HG03457 (cell line): Measurements from ENCODE around the gene CLTA.

Experiments
- ATAC-seq: cut with Tn5 transposase; IDR thresholded peaks from one replicate; pipeline ENCODE4 v1.9.1; 2021; ENCODE audit warnings: moderate number of reproducible peaks; ENCODE audit not compliant: unreplicated experiment

The CLTA gene

GRCh38 chr9:36187414-36187813 lies 3.3 kb upstream of the CLTA start:
- ATAC-seq, result no peak

DNA sequence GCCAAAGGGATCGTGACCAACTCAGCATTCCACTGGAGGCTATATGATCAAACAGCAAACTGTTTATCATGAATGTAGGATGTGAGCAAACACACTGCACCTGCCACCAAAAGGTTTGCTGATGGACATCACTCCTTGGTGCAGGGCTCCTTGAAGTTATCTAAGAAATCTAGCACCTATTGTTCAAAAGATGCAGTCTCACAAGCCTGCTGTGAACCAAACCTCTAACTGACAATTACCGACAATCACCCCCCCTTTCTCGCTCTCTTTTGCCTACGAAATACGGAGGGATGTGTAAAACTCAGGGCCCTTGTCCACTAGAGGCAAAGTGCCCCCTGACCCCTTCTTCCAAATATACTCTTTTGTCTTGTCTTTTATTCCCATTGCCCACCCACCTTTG lies 2.5 kb upstream of the CLTA start:
- ATAC-seq, result no peak

GRCh38 chr9:36189976-36190375 lies 745 bp upstream of the CLTA start:
- no peak for ATAC-seq

DNA sequence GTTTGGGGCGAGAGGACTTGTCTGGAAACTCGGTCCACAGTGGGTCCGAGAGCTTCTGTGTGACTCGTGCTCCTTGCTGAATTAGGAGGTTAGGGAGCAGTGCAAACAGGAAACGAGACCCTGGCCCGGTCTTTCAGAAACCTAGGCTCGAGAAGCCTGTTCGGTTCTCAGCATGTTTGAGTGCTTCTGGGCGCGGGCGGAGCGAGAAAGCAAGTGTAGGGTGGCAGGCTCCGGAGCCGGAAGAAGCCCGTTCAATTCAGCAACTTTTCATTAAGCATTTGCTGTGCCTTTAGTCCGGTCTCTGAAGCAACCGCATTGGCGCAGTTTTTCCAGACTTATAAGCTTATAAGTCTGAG lies 547 bp downstream of the CLTA start:
- ATAC-seq, result peak; percentile 2

DNA sequence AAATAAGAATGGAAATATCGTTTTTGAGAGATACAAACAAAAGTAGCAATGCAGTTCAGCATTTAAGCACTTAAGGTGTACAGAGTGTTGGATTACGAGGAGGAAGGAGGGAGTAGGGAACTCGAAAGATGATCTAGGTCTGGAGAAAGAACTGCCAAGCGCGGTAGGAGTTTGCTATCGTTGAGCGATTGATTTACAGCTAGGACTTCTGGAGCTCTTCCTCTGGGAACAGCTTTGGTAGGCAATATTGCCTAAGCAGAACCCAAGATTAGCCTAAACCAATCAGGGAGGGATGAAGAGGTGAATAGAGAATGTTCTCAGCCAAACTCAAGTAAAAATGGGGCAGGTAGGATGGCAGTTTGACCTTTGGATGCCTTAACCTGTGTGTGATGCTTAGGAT lies 965 bp downstream of the CLTA start:
- no peak for ATAC-seq

DNA sequence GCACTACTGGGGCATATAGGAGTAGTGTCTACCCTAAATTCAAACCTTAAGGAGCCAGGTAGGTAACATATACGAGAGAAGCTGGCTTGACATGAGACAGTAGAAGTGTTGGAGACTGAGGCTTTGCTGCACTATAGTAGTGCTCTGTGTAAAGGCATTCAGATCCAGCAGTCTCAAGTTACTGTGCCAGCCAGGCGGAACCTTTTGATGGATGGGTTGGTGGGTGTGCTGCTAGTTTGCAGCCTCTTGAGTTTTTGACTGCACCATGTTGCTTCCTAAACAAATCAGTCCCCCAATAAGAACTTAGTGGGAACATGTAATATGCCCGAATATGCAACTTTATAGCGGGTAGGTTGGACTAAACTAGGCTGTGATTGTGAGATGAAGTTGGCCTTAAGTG lies 1.5 kb downstream of the CLTA start:
- no peak for ATAC-seq

DNA sequence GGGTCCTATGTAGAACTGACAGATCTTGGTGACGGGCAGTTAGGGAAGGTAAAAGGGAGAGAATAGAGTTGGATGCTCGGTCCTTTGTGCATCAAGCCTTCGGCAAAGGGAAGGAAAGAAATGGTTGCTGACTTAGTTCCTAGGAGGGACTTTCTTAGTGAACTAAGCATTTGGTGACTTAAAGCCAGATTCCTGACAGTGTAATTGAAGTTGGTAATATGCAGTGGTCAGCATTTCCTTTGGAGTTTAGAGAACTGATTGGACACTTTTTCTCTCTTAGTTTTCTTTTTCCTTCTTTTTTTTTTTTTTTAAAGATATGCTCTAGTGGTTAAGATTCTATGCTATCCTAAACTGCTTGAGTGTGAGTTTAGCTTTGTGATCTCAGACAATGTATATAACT lies 2.3 kb downstream of the CLTA start:
- ATAC-seq, result no peak

- ATAC-seq, result no peak
Observed at GRCh38 chr9:36194326-36195000, 3.7 kb downstream of the CLTA start.

DNA sequence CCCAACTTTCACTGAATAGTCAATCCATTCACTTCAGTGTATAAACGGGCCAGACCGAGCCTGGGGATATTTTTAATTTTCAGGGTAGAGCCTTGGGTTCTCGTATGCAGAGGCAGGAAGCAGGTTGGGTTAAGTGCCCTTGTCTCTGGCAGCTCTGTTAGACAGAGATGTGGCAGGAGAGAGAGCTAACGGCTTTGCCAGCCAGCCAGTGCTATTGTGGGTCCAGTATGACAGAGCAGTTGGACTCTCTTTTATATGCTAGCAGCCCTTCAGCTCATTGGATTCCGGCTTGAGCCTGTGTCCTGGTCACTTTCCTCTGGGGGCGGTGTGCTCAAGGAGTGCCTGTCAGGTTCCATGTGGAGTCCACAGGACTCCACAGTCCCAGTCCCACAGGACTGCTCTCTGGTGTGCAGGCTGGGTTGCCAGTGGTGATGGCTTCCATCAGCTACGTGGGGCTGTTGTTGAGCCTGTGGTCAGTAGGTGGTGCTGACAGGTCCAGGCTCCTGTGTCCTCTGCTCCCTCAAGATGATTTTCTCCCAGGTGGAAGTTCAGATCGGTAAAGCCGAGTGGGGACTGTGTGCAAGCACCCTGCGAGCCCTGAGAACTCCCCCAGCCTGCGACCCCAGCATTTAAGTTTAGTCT lies 14.3 kb downstream of the CLTA start:
- ATAC-seq, result no peak

DNA sequence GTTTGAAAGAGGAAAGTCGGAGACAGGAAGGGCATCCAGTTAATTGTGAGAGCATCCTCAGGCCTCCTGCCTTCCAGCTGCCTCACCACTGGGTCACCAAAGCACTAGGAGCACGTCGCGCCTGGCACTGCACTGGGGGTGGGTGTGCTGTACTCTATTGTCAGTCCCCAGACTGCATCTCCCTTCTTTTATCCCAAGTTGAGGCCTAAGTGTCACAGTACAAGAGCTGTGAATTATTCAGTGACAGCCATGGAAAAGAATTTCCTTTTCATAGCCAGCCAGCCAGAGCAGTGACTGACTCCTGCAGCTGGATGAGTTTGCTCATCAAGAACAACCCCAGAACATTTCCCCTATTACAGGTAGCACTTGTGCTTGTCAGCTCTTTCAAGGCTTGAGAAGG lies 16.3 kb downstream of the CLTA start:
- no peak for ATAC-seq

GRCh38 chr9:36207546-36208012 lies 16.9 kb downstream of the CLTA start:
- ATAC-seq, result no peak

GRCh38 chr9:36208521-36209253 lies 18.0 kb downstream of the CLTA start:
- ATAC-seq, result no peak

GRCh38 chr9:36210722-36211121 lies 20.0 kb downstream of the CLTA start:
- no peak for ATAC-seq

GRCh38 chr9:36211510-36211909 lies 20.8 kb downstream of the CLTA start:
- no peak for ATAC-seq

DNA sequence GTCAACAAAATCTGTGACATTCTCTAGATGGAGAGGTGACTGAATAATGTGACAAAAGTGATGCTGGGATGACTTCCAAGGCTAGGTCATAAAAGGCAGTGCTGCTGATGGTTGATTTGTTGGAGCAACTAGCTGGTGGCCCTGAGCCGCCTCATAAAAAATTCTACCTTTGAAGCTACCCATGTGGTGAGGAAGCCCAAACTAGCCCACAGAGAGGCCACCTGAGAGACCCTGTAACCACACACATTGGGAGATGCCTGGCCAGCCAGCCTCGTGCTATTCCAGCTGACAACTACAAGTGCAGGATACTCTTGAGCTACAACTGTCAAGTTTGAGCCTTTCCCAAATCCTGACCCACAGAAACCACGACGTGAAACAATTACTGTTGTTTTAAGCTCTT lies 22.7 kb downstream of the CLTA start:
- ATAC-seq, result no peak

DNA sequence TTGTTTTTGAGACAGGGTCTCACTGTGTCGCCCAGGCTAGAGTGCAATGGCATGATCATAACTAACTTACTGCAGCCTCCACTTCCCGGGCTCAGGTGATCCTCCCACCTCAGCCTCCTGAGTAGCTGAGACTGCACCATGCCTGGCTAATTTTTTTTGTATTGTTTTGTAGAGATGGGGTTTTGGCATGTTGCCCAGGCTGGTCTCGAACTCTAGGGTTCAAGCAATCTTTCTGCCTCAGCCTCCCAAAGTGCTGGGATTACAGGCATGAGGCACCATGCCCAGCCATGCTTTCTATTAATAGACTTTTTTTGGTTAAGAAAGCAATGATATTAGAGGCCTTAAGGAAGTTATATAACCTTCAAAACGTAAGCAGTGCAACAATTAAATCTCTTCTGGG lies 23.3 kb downstream of the CLTA start:
- ATAC-seq, result no peak

GRCh38 chr9:36214571-36214970 lies 23.9 kb downstream of the CLTA start:
- no peak for ATAC-seq

DNA sequence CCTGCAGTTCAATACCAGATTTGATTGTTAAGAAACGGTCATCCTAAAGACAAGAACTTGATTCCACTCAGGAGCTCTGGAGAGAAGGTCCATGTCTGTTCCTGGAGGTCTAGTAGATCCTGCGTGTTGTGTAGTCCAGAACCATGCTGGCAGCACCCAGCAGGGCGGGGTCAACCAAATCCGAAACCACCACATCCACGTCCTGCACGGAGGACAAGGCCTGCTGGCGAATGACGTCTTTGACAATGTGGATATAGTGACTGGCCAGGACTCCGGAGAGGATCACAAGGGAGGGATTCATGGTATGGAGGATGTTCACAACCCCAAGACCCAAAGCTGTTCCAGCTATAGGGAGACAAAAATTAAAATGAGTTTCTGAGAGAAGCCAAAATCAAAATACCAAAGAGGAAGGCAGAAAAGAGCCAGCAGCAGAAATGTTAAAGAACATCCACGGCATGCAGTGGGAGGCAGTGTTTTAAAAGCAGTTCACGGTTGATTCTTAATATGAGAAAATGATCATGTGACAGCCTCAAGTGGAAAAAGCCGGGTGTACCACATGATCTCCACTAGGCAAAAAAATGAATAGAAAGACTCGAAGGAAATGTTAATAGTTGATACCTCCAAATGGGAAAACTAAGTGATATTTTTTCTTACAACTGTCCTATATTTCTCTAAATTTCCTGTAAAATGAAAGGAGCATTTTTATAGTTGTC lies 26.7 kb downstream of the CLTA start:
- no peak for ATAC-seq

- ATAC-seq, result no peak
Observed at GRCh38 chr9:36218011-36218410, 27.3 kb downstream of the CLTA start.

DNA sequence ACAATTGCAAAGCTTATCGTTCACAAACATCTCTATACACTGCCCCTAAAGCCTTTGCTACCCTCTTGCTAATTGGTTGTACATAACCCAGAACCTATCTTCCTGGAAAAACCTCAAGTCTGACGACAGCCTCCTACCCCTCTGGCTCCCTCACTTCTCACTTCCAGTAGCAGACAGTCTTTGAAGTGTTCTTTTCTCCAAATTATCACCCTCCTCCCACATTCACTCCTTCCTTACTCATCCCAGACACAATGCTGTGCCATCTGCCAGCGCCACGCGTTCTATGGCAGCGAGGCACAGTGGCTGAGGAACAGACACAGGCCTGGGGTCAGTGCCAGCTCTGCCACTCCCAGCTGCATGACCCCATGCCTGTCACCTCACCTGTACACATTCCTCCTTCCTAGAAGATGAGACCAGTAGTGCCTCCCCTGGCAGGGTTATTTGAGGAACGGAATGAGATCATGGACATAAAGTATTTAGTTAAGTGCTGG lies 27.7 kb downstream of the CLTA start:
- ATAC-seq, result no peak

- no peak for ATAC-seq
Observed at GRCh38 chr9:36221667-36222066, 30.9 kb downstream of the CLTA start.
